HEK293 (cell line): Measurements from ENCODE around the gene PSMD3.

Experiments used
- CTCF ChIA-PET: fragments of 350-600 bp; formaldehyde crosslinking; extraction: SDS; loops from one replicate; lab custom pipeline; 2021; ENCODE audit warnings: antibody characterized with exemption; lab: Yijun Ruan, JAX
- POLR2A ChIA-PET: fragments of 300-600 bp; formaldehyde crosslinking; extraction: SDS; loops from one replicate; lab custom pipeline; 2020; ENCODE audit warnings: antibody characterized with exemption, inconsistent platforms; lab: Yijun Ruan, JAX
- H3K27ac ChIP-seq: fragments of 200-500 bp; sonication (Bioruptor generic); 2 replicates; pipeline ENCODE4 v1.5.1; 2014; ENCODE audit warnings: low read depth, low read length, control low read depth, inconsistent platforms; ENCODE audit errors: extremely low read depth
- H3K36me3 ChIP-seq, 2 experiments: fragments of 200-500 bp in 1 of 2; sonication (Bioruptor generic) in 1 of 2; 1 replicate in 1 of 2; 2 replicates in 1 of 2; pipeline ENCODE4 v1.5.1; 2014 to 2017; ENCODE audit warnings: inconsistent platforms in 2 of 2, low read length in 2 of 2; ENCODE audit not compliant: control insufficient read depth in 2 of 2, insufficient read depth in 1 of 2
- H3K4me1 ChIP-seq: fragments of 200-500 bp; sonication (Bioruptor generic); 2 replicates; pipeline ENCODE4 v1.5.1; 2014; ENCODE audit warnings: mild to moderate bottlenecking, low read length, inconsistent platforms; ENCODE audit not compliant: control insufficient read depth, insufficient read depth
- H3K4me3 ChIP-seq: 2 replicates; pipeline ENCODE4 v1.5.1; 2011; ENCODE audit warnings: low read depth, mild to moderate bottlenecking, control low read depth, low read length, moderate library complexity
- H3K9me3 ChIP-seq: fragments of 200-500 bp; sonication (Bioruptor generic); 2 replicates; pipeline ENCODE4 v1.5.1; 2014; ENCODE audit warnings: low read depth, low read length, inconsistent platforms; ENCODE audit not compliant: control insufficient read depth, insufficient read depth
- BCL6B ChIP-seq: fragments of 450-650 bp; formaldehyde crosslinking; IDR thresholded peaks from 2 replicates; pipeline ENCODE4 v1.5.1; 2017; ENCODE audit warnings: missing biosample characterization, missing genetic modification characterization
- IKZF3 ChIP-seq: fragments of 450-650 bp; IDR thresholded peaks from 2 replicates; pipeline ENCODE4 v1.5.0; 2018; ENCODE audit warnings: missing biosample characterization, mild to moderate bottlenecking, missing genetic modification characterization, moderate library complexity
- SETDB1 ChIP-seq: IDR thresholded peaks from one replicate; pipeline ENCODE4 v1.6.1; 2017; ENCODE audit warnings: mild to moderate bottlenecking, low read length, moderate library complexity, mixed read lengths; ENCODE audit not compliant: insufficient read length
- SP2 ChIP-seq: fragments of 450-650 bp; formaldehyde crosslinking; IDR thresholded peaks from 2 replicates; pipeline ENCODE4 v1.5.1; 2016; ENCODE audit warnings: missing biosample characterization, missing genetic modification characterization
- TCF7L2 ChIP-seq: IDR thresholded peaks from 2 replicates; pipeline ENCODE4 v1.6.1; 2011; ENCODE audit warnings: low read depth, mild to moderate bottlenecking, inconsistent platforms, low read length, moderate library complexity, borderline replicate concordance
- TRIM28 ChIP-seq: IDR thresholded peaks from 2 replicates; pipeline ENCODE4 v1.6.1; 2011; ENCODE audit warnings: low read length, control low read depth, borderline replicate concordance
- ZBTB1 ChIP-seq: fragments of 450-650 bp; formaldehyde crosslinking; IDR thresholded peaks from 2 replicates; pipeline ENCODE4 v1.5.1; 2016; ENCODE audit warnings: missing biosample characterization, missing genetic modification characterization
- ZBTB11 ChIP-seq: fragments of 450-650 bp; formaldehyde crosslinking; conservative IDR thresholded peaks from 2 replicates; pipeline ENCODE4 v1.5.1; 2016; ENCODE audit warnings: low read depth, missing biosample characterization, missing genetic modification characterization
- ZNF148 ChIP-seq: fragments of 450-650 bp; formaldehyde crosslinking; IDR thresholded peaks from 2 replicates; pipeline ENCODE4 v1.5.0; 2017; ENCODE audit warnings: missing biosample characterization, missing genetic modification characterization, borderline replicate concordance
- ZNF169 ChIP-seq: fragments of 450-650 bp; formaldehyde crosslinking; IDR thresholded peaks from 2 replicates; pipeline ENCODE4 v1.5.1; 2016; ENCODE audit warnings: missing biosample characterization, missing genetic modification characterization
- ZNF175 ChIP-seq: fragments of 450-650 bp; formaldehyde crosslinking; IDR thresholded peaks from 2 replicates; pipeline ENCODE4 v1.5.1; 2016; ENCODE audit warnings: missing biosample characterization, missing genetic modification characterization
- ZNF19 ChIP-seq: fragments of 450-650 bp; formaldehyde crosslinking; IDR thresholded peaks from 2 replicates; pipeline ENCODE4; 2016; ENCODE audit warnings: missing biosample characterization, missing genetic modification characterization, low read depth
- ZNF223 ChIP-seq: fragments of 450-650 bp; formaldehyde crosslinking; IDR thresholded peaks from 2 replicates; pipeline ENCODE4 v1.5.1; 2016; ENCODE audit warnings: missing biosample characterization, missing genetic modification characterization
- ZNF311 ChIP-seq: fragments of 450-650 bp; formaldehyde crosslinking; IDR thresholded peaks from 2 replicates; pipeline ENCODE4 v1.5.1; 2017; ENCODE audit warnings: missing biosample characterization, missing genetic modification characterization, borderline replicate concordance
- ZNF433 ChIP-seq: fragments of 450-650 bp; formaldehyde crosslinking; IDR thresholded peaks from 2 replicates; pipeline ENCODE4 v1.5.1; 2016; ENCODE audit warnings: missing biosample characterization, missing genetic modification characterization, low read depth
- ZNF488 ChIP-seq: fragments of 450-650 bp; formaldehyde crosslinking; IDR thresholded peaks from 2 replicates; pipeline ENCODE4 v1.5.1; 2016; ENCODE audit warnings: missing biosample characterization, missing genetic modification characterization
- ZNF530 ChIP-seq: fragments of 450-650 bp; formaldehyde crosslinking; IDR thresholded peaks from 2 replicates; pipeline ENCODE4 v1.5.1; 2016; ENCODE audit warnings: low read depth, missing biosample characterization, missing genetic modification characterization
- ZNF548 ChIP-seq: fragments of 450-650 bp; formaldehyde crosslinking; IDR thresholded peaks from 2 replicates; pipeline ENCODE4 v1.5.1; 2016; ENCODE audit warnings: missing biosample characterization, missing genetic modification characterization
- ZNF560 ChIP-seq: fragments of 450-650 bp; formaldehyde crosslinking; IDR thresholded peaks from 2 replicates; pipeline ENCODE4 v1.5.1; 2017; ENCODE audit warnings: missing biosample characterization, missing genetic modification characterization, borderline replicate concordance
- ZNF561 ChIP-seq: fragments of 450-650 bp; IDR thresholded peaks from 2 replicates; pipeline ENCODE4 v1.5.1; 2018; ENCODE audit warnings: missing biosample characterization, missing genetic modification characterization, borderline replicate concordance
- ZNF610 ChIP-seq: fragments of 450-650 bp; formaldehyde crosslinking; IDR thresholded peaks from 2 replicates; pipeline ENCODE4 v1.5.1; 2016; ENCODE audit warnings: missing biosample characterization, missing genetic modification characterization, borderline replicate concordance
- ZNF658 ChIP-seq: fragments of 450-650 bp; formaldehyde crosslinking; IDR thresholded peaks from 2 replicates; pipeline ENCODE4; 2016; ENCODE audit warnings: missing biosample characterization, missing genetic modification characterization
- ZNF747 ChIP-seq: fragments of 450-650 bp; formaldehyde crosslinking; IDR thresholded peaks from 2 replicates; pipeline ENCODE4 v1.5.1; 2016; ENCODE audit warnings: missing biosample characterization, missing genetic modification characterization
- ZNF76 ChIP-seq: fragments of 450-650 bp; formaldehyde crosslinking; IDR thresholded peaks from 2 replicates; pipeline ENCODE4; 2016; ENCODE audit warnings: low read depth, missing biosample characterization, missing genetic modification characterization, borderline replicate concordance
- ZNF777 ChIP-seq: fragments of 450-650 bp; formaldehyde crosslinking; IDR thresholded peaks from 2 replicates; pipeline ENCODE4 v1.5.1; 2017; ENCODE audit warnings: missing biosample characterization, missing genetic modification characterization, borderline replicate concordance
- ZNF785 ChIP-seq: fragments of 450-650 bp; formaldehyde crosslinking; IDR thresholded peaks from 2 replicates; pipeline ENCODE4 v1.5.1; 2016; ENCODE audit warnings: missing biosample characterization, missing genetic modification characterization

The PSMD3 gene

GRCh38 chr17:40023590-40024292 lies 43.1 kb downstream of the PSMD3 start (continued):
- TF ChIP-seq BCL6B, result peak; percentile 79
- no peak for TF ChIP-seq ZNF169 (tag by site-specific recombination)

GRCh38 chr17:40024901-40025300 lies 44.3 kb downstream of the PSMD3 start:
- Histone ChIP-seq H3K9me3 (no peaks in the 10 kb centered on the region), H3K4me1 (peaks cover 16% of the 10 kb centered on the region), H3K4me3 (no peak overlapping the region), H3K36me3 (peaks cover 41 to 93% of the 10 kb centered on the region in 2 experiments), H3K27ac (no peak overlapping the region)
- TF ChIP-seq ZNF530 (tag by site-specific recombination) (no peak), ZNF561 (tag by site-specific recombination) (no peak), ZNF747 (no peak), ZNF777 (no peak), ZNF433 (tag by site-specific recombination) (no peak), ZBTB1 (no peak), IKZF3 (tag by site-specific recombination) (no peak), ZNF785 (tag by site-specific recombination) (no peak), SETDB1 (no peak), ZNF223 (no peak), ZNF610 (tag by site-specific recombination) (no peak), ZNF658 (tag by site-specific recombination) (no peak), SP2 (tag by site-specific recombination) (no peak), TRIM28 (no peak)
- TF ChIP-seq, all 188 proteins: peak for 0
- CTCF ChIA-PET, result interaction anchor here (0.6 to 11.2 kb wide), 13 partner anchors 13 to 327 kb away, joined by 3 to 268 read pairs (median 6); partner anchors contain the start of genes CSF3 and MED24
- POLR2A ChIA-PET, result no interaction called here

- Histone ChIP-seq H3K4me1 (peaks cover 16% of the 10 kb centered on the region), H3K4me3 (no peak overlapping the region), H3K36me3 (peaks cover 44 to 92% of the 10 kb centered on the region in 2 experiments), H3K9me3 (no peaks in the 10 kb centered on the region), H3K27ac (no peak overlapping the region)
- TF ChIP-seq ZNF19 (tag by site-specific recombination) (no peak), TCF7L2 (no peak), ZNF488 (tag by site-specific recombination) (no peak), ZNF311 (no peak), ZNF560 (tag by site-specific recombination) (no peak), ZNF148 (tag by site-specific recombination) (no peak), ZNF76 (tag by site-specific recombination) (no peak), ZNF548 (tag by site-specific recombination) (no peak), ZBTB11 (tag by site-specific recombination) (no peak), TRIM28 (no peak), ZNF175 (tag by site-specific recombination) (no peak)
- CTCF ChIA-PET, result interaction anchor here (0.6 to 11.2 kb wide), 17 partner anchors 12 to 327 kb away, joined by 3 to 268 read pairs (median 7); partner anchors contain the start of genes CSF3, MED24 and NR1D1
- POLR2A ChIA-PET, result interaction anchor here (0.5 kb wide), 1 partner anchor 19 kb away, joined by 6 read pairs; no protein-coding TSS in a partner anchor
Measured at GRCh38 chr17:40025559-40025958, 45.0 kb downstream of the PSMD3 start.
